ENCODE data around the gene IL18R1. TPM values are rescaled to one million over a fixed set of nuclear protein-coding genes. Genes with fewer than 3 reads are reported as not detected.

The IL18R1 gene
- total RNA-seq, 1 donor from 2014 or later: not detected

- H3K4me3 Mint-ChIP-seq: no peak overlapping the region
- peaks cover 61% of the 10 kb centered on the region for H3K27me3 Mint-ChIP-seq (ENCODE audit: low read depth)
- H3K27ac Mint-ChIP-seq (ENCODE audit: unreplicated experiment): no peak overlapping the region
- TF ChIP-seq CTCF (conservative IDR thresholded peaks at IDR 0.05): no peak
- DNase-seq (ENCODE audit: low read depth, low spot score): no peak
- peaks cover 5% of the 10 kb centered on the region for H3K9me3 Mint-ChIP-seq
- H3K4me1 Mint-ChIP-seq: no peaks in the 10 kb centered on the region
- no peaks in the 10 kb centered on the region for H3K36me3 Mint-ChIP-seq (ENCODE audit: low read depth)
Observed at GRCh38 chr2:102424754-102425153, 69.2 kb downstream of the IL18R1 start.

- Mint-ChIP-seq H3K27me3 (ENCODE audit: low read depth) (peaks cover 55% of the 10 kb centered on the region), H3K4me3 (no peak overlapping the region), H3K36me3 (ENCODE audit: low read depth) (no peaks in the 10 kb centered on the region), H3K27ac (ENCODE audit: unreplicated experiment) (no peak overlapping the region), H3K4me1 (no peaks in the 10 kb centered on the region), H3K9me3 (peaks cover 5% of the 10 kb centered on the region)
- DNase-seq (ENCODE audit: low read depth, low spot score): no peak
- TF ChIP-seq CTCF (conservative IDR thresholded peaks at IDR 0.05): no peak
Observed at GRCh38 chr2:102425441-102426132, 70.0 kb downstream of the IL18R1 start.

GRCh38 chr2:102427249-102427648 is 71.7 kb downstream of the IL18R1 start:
- H3K4me1 Mint-ChIP-seq: no peaks in the 10 kb centered on the region
- H3K27me3 Mint-ChIP-seq (ENCODE audit: low read depth): peaks cover 40% of the 10 kb centered on the region
- no peak for TF ChIP-seq CTCF (conservative IDR thresholded peaks at IDR 0.05)
- no peak overlapping the region for H3K4me3 Mint-ChIP-seq
- H3K9me3 Mint-ChIP-seq: peaks cover 5% of the 10 kb centered on the region
- no peak overlapping the region for H3K27ac Mint-ChIP-seq (ENCODE audit: unreplicated experiment)
- no peaks in the 10 kb centered on the region for H3K36me3 Mint-ChIP-seq (ENCODE audit: low read depth)
- no peak for DNase-seq (ENCODE audit: low read depth, low spot score)

- Mint-ChIP-seq H3K27me3 (ENCODE audit: low read depth) (peaks cover 32% of the 10 kb centered on the region), H3K9me3 (peaks cover 5% of the 10 kb centered on the region), H3K4me1 (no peaks in the 10 kb centered on the region), H3K36me3 (ENCODE audit: low read depth) (no peaks in the 10 kb centered on the region), H3K4me3 (no peak overlapping the region), H3K27ac (ENCODE audit: unreplicated experiment) (no peak overlapping the region)
- no peak for TF ChIP-seq CTCF (conservative IDR thresholded peaks at IDR 0.05)
- DNase-seq (ENCODE audit: low read depth, low spot score): no peak
Observed at GRCh38 chr2:102428573-102428972, 73.0 kb downstream of the IL18R1 start.

GRCh38 chr2:102432386-102432785 is 76.8 kb downstream of the IL18R1 start:
- Mint-ChIP-seq H3K27ac (ENCODE audit: unreplicated experiment) (no peak overlapping the region), H3K9me3 (peaks cover 2% of the 10 kb centered on the region), H3K4me3 (no peak overlapping the region), H3K36me3 (ENCODE audit: low read depth) (no peaks in the 10 kb centered on the region), H3K4me1 (no peaks in the 10 kb centered on the region), H3K27me3 (ENCODE audit: low read depth) (peaks cover 17% of the 10 kb centered on the region)
- TF ChIP-seq CTCF (conservative IDR thresholded peaks at IDR 0.05): no peak
- no peak for DNase-seq (ENCODE audit: low read depth, low spot score)
